Gastroesophageal sphincter (tissue), 4 donors: Measurements from ENCODE around the gene ADAMTS19. TPM values are rescaled to one million over a fixed set of nuclear protein-coding genes. Genes with fewer than 3 reads are reported as not detected.

Experiments used
- ATAC-seq: fragments of 150-250 bp; one replicate; pipeline ENCODE4 v1.9.1; 2016; ENCODE audit warnings: mild to moderate bottlenecking, moderate library complexity
- H3K27ac ChIP-seq, 4 donors: fragments of 200-600 bp; sonication (generic) in 3 of 4; 1 replicate in 3 of 4; 2 replicates in 1 of 4; pipeline ENCODE4 v1.5.1; 2016 to 2019
- H3K27me3 ChIP-seq: fragments of 200-600 bp; sonication (generic); one replicate; pipeline ENCODE4 v1.5.1; 2019
- H3K36me3 ChIP-seq, 2 donors: fragments of 200-600 bp; sonication (generic); one replicate each; pipeline ENCODE4 v1.5.1; 2019; ENCODE audit warnings: control low read depth in 1 of 2
- H3K4me1 ChIP-seq, 3 donors: fragments of 200-600 bp; sonication (generic); 1 replicate in 2 of 3; 2 replicates in 1 of 3; pipeline ENCODE4 v1.5.1; 2016 to 2019; ENCODE audit warnings: control low read depth in 2 of 3
- H3K4me3 ChIP-seq, 2 donors: fragments of 200-600 bp; sonication (generic); one replicate each; pipeline ENCODE4 v1.5.1; 2019; ENCODE audit warnings: mild to moderate bottlenecking in 1 of 2, moderate library complexity in 1 of 2
- H3K9me3 ChIP-seq, 3 donors: fragments of 200-600 bp; sonication (generic); one replicate each; pipeline ENCODE4 v1.5.1; 2017 to 2019; ENCODE audit warnings: control low read depth in 2 of 3
- EP300 ChIP-seq: sonication (generic); formaldehyde crosslinking; IDR thresholded peaks from one replicate; pipeline ENCODE4 v1.6.1; 2017; ENCODE audit warnings: antibody characterized with exemption, mild to moderate bottlenecking
- POLR2A ChIP-seq, 2 donors: fragments of 450-650 bp; IDR thresholded peaks; one replicate each; pipeline ENCODE4 v1.6.1; 2017; ENCODE audit warnings: antibody characterized with exemption in 2 of 2, mild to moderate bottlenecking in 2 of 2, moderate library complexity in 1 of 2
- POLR2AphosphoS5 ChIP-seq: sonication (generic); formaldehyde crosslinking; IDR thresholded peaks from one replicate; pipeline ENCODE4 v1.6.1; 2017; ENCODE audit warnings: antibody characterized with exemption
- WGBS, 2 donors: methylation state at CpG; one replicate each; pipeline ENCODE4 v1.1.5; 2018; ENCODE audit warnings: low coverage in 1 of 2; 5-methylcytosine and 5-hydroxymethylcytosine counted together
- total RNA-seq, 4 donors: library from RNA; depleted of rRNA; stranded (reverse); fragments of >200 nt; gene quantifications; one replicate each; pipeline ENCODE4 v1.1.0, GENCODE V29; 2016
- TF ChIP-seq, protein P1 (sequence below), 4 experiments: fragments of 200-600 bp in 2 of 4; fragments of 450-650 bp in 2 of 4; sonication (generic) in 1 of 4; IDR thresholded peaks; one replicate each; pipeline ENCODE4 v1.5.1; 2017 to 2019; ENCODE audit warnings: antibody characterized with exemption in 4 of 4, mild to moderate bottlenecking in 2 of 4, moderate library complexity in 2 of 4

The ADAMTS19 gene
- total RNA-seq, 4 donors from 2014 or later = 0.94 to 11.3 (median 4.4) TPM

DNA sequence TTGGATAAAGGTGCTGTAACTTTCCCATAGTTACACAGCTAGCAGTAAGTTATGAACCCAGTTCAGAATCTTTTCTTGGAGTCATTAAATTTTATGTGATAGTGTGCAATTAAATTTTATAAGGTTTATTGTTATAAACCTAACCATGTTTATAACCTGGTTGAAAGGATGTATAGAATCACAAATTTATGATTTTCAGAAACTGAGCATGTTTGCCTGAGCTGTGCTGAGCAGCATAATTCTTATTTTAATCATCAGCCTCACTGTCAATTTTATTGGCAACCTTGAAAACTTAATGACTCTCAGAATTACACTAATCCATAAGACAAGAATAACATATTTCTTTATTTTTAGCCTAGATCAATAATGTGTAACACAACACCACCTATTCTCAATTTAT is 46.9 kb downstream of the ADAMTS19 start:
- Histone ChIP-seq H3K36me3 (no peaks in the 10 kb centered on the region), H3K4me3 (no peak overlapping the region), H3K9me3 (no peaks in the 10 kb centered on the region), H3K4me1 (no peaks in the 10 kb centered on the region), H3K27me3 (no peaks in the 10 kb centered on the region), H3K27ac (no peak overlapping the region)
- ATAC-seq = no peak
- TF ChIP-seq, protein P1, sequence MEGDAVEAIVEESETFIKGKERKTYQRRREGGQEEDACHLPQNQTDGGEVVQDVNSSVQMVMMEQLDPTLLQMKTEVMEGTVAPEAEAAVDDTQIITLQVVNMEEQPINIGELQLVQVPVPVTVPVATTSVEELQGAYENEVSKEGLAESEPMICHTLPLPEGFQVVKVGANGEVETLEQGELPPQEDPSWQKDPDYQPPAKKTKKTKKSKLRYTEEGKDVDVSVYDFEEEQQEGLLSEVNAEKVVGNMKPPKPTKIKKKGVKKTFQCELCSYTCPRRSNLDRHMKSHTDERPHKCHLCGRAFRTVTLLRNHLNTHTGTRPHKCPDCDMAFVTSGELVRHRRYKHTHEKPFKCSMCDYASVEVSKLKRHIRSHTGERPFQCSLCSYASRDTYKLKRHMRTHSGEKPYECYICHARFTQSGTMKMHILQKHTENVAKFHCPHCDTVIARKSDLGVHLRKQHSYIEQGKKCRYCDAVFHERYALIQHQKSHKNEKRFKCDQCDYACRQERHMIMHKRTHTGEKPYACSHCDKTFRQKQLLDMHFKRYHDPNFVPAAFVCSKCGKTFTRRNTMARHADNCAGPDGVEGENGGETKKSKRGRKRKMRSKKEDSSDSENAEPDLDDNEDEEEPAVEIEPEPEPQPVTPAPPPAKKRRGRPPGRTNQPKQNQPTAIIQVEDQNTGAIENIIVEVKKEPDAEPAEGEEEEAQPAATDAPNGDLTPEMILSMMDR (IDR thresholded peaks at IDR 0.05) = no peak
- TF ChIP-seq EP300 (no peak), POLR2A (IDR thresholded peaks at IDR 0.05) (no peak), POLR2AphosphoS5 (no peak)

DNA sequence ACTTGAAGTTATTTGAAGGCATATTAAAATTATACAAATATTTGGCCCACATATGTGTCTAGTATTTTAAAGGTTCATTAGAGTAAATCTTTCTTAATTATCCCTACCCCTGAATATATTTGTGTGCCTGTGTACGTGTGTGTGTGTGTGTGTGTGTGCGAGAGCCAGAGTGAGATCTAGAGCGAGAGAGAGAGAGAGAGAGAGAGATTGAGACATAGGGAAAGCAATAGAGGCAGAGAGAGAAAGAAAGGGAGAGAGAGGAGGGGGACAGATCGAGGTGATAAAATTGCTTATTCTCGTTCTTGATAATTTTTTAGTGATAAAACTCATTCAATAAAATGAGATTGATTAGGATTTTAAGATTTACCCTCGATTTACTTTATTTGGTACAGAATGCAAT is 47.4 kb downstream of the ADAMTS19 start:
- Histone ChIP-seq H3K27me3 (no peaks in the 10 kb centered on the region), H3K4me1 (no peaks in the 10 kb centered on the region), H3K27ac (no peak overlapping the region), H3K36me3 (no peaks in the 10 kb centered on the region), H3K4me3 (no peak overlapping the region), H3K9me3 (no peaks in the 10 kb centered on the region)
- TF ChIP-seq POLR2AphosphoS5 (no peak), POLR2A (IDR thresholded peaks at IDR 0.05) (no peak), EP300 (no peak)
- TF ChIP-seq, protein P1 (IDR thresholded peaks at IDR 0.05) = no peak
- 79 to 96% methylated on average over 6 of the region's 6 CpGs for WGBS, 2 donors
- no peak for ATAC-seq

DNA sequence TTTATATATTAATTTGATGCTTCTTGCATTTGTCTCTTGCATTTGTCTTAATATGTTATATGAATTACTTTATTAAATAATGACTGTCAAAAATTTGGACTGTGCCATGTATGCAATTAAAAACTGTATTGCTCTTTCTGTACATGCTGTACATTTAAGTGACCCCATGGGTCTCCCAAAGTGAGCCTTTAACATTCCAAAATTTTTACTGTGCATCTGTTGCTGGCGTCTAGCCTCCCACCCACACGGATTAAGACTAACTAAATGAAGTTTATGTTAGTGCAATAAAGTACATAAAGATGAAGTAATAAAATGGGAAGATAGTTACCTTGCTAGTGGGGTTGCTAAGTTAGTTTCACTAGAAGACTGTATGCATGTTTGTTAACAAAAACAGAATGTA is 48.5 kb downstream of the ADAMTS19 start:
- Histone ChIP-seq H3K9me3 (no peaks in the 10 kb centered on the region), H3K27ac (no peak overlapping the region), H3K4me3 (no peak overlapping the region), H3K27me3 (no peaks in the 10 kb centered on the region), H3K4me1 (no peaks in the 10 kb centered on the region), H3K36me3 (no peaks in the 10 kb centered on the region)
- 33 to 58% methylated on average over 1 to 2 of the region's 2 CpGs for WGBS, 2 donors
- ATAC-seq = no peak
- TF ChIP-seq, protein P1 (IDR thresholded peaks at IDR 0.05) = no peak
- TF ChIP-seq POLR2A (IDR thresholded peaks at IDR 0.05) (no peak), POLR2AphosphoS5 (no peak), EP300 (no peak)

DNA sequence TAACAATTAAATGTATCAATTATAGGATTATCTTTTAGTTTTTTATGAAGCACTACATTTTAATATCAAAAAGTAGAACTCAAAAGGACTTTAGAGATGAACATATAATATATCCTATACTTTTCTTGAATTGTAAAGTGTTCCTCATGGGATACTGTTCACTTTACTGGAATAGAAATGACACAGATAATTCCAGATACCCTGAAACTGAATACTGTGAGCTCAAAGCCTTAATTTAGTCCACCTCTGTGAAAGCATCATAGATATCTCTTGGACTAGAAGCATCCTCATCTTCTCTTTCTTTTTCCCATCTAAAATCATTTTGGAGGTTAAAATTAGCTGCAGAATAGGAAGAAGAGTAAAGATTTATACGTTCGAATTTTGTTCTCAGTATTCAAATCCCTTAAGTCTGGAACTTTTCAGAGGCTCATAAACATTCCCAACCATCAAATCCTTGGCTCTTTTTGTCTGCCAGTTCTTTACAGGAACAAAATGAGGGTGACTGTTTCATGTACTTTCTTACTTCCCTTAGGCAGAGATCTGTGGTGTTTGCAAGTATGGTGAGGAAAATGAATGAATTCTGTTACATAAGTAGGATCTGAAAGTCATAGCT is 49.4 kb downstream of the ADAMTS19 start:
- Histone ChIP-seq H3K4me3 (no peak overlapping the region), H3K27me3 (no peaks in the 10 kb centered on the region), H3K9me3 (no peaks in the 10 kb centered on the region), H3K27ac (no peak overlapping the region), H3K4me1 (no peaks in the 10 kb centered on the region), H3K36me3 (no peaks in the 10 kb centered on the region)
- 44 to 56% methylated on average over 2 of the region's 2 CpGs for WGBS, 2 donors
- no peak for ATAC-seq
- TF ChIP-seq POLR2A (IDR thresholded peaks at IDR 0.05) (no peak), POLR2AphosphoS5 (no peak), EP300 (no peak)
- TF ChIP-seq, protein P1 (IDR thresholded peaks at IDR 0.05) = no peak

DNA sequence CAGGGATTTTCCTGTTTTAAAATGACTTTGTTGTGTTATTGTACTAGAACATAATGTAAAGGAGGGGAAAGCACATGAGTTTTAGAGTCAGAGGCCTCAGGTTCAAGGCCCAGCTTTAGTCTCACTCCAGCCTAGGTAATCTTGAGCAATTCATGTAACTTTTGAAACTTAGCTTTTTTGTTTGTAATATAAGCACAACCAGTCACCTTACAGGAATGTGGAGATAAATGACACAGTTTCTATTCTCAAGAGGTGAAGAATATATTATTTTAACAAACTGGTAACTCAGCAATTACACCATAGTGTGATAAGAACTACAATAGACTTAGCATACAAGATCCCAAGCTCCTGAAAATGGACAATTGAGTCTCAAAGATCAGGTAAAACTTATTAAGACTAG is 51.2 kb downstream of the ADAMTS19 start:
- no peaks in the 10 kb centered on the region for H3K4me1 ChIP-seq
- no peak overlapping the region for H3K27ac ChIP-seq
- no peak overlapping the region for H3K4me3 ChIP-seq
- TF ChIP-seq POLR2A (IDR thresholded peaks at IDR 0.05) (no peak), POLR2AphosphoS5 (no peak), EP300 (no peak)
- TF ChIP-seq, protein P1 (IDR thresholded peaks at IDR 0.05) = no peak
- no peaks in the 10 kb centered on the region for H3K36me3 ChIP-seq
- H3K9me3 ChIP-seq = peaks cover 0 to 2% (median 0%) of the 10 kb centered on the region in 3 donors
- ATAC-seq = no peak
- no peaks in the 10 kb centered on the region for H3K27me3 ChIP-seq
